ENCODE results near the gene MAB21L4. TPM values are rescaled to one million over a fixed set of nuclear protein-coding genes. Genes with fewer than 3 reads are reported as not detected.

MAB21L4 gene
- total RNA-seq, 1 experiment from 2014 or later = not detected

GRCh38 chr2:240898108-240898730 lies 2.3 kb upstream of the MAB21L4 start:
- DNase-seq (ENCODE audit: low read depth) = no peak

DNA sequence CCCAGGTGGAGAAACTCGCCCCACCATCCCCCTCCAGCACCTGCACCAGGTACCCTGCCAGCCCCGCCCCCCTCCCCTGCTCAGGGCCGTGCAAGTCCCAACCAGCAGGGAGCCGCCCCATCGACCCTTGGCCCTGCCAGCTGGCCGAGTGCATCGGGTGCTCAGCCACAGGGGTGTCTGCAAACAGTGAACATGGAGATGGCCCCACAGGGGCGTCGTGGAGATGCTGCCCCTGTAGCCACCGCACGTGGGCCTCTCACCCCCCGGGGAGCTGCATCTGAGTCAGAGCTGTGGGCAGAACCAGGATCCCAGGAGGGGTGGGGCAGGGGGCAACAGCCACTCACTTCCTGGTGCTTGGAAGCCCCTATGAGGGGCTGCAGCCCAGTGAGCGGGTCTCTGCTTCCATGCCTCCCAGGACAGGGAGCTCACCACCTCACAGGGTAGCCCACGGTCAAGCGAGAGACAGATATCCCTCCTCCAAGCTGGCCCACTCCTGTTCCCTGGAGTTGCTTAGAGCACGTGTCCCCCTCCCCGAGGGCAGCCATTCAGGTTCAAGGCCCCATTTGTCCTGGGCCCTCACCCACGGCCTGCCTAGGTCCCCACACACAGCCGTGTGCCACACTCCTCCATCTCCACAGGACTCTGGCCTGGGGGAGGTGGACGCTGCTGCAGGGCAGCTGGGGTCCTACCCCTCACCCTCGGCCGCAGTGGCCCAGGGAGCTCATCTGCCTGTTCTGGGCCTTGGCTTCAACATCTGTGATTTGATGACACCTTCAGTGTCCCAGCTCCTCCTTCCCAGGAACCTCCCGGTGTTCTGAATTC lies 1.1 kb upstream of the MAB21L4 start:
- no peak for DNase-seq (ENCODE audit: low read depth)

GRCh38 chr2:240896394-240896793 lies 438 bp upstream of the MAB21L4 start:
- DNase-seq (ENCODE audit: low read depth) = no peak

DNA sequence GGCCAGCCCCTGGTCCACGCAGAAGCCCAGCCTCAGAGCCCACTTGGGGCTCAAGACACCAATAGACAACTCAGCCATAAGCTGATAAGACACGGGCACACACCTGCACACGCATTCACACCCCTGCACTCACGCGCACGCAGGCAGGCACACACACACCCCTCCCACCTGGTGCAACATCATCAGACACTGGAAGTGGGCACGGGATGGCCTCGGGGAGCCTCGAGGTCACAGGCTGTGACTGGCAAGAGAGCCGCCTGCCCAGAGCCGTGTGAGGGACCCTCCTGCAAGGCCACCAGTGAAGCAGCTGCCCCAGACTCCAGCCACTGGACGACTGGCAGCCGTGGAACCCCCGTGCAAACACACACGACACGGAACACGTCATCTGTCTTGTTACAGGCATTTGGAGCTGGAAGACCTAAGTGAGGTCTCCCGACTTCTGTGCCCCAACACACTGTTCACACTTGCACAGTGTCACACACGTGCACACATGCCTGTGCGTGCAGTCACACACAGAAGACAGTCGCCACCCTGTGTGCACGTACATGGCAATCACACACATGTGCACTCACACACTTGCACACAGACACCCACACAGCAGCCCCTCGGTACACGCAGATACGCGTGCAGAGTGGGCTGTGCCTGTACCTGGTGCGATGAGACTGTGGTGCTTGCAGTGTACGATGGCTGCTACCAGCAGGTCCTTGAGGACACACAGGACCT lies 959 bp downstream of the MAB21L4 start:
- no peak for DNase-seq (ENCODE audit: low read depth)

- no peak for DNase-seq (ENCODE audit: low read depth)
These were observed 1.9 kb downstream of the MAB21L4 start for GRCh38 chr2:240894006-240894405.

- peak; percentile 53 for DNase-seq (ENCODE audit: low read depth)
These were observed 2.6 kb downstream of the MAB21L4 start for GRCh38 chr2:240893363-240893844.

- no peak for DNase-seq (ENCODE audit: low read depth)
These were observed 3.0 kb downstream of the MAB21L4 start for GRCh38 chr2:240892925-240893324.

DNA sequence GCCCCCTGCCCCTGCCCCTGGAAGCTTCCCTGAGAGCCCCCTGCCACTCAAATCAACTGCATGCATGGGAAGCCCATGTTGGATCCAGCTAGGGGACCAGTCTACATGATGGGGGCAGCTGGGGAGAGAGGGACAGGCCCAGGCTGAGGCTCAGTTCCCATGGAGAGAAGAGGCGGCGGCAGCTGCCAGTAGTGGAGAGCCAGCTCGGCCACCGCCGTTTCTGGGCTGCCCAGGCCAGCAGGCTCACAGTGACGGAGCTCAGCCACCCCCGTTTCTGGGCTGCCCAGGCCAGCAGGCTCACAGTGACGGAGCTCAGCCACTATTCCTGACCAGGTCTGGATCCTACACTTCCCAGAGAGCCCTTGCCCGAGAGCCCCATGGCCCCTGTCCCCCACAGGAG lies 3.6 kb downstream of the MAB21L4 start:
- DNase-seq (ENCODE audit: low read depth) = no peak

- no peak for DNase-seq (ENCODE audit: low read depth)
These were observed 4.2 kb downstream of the MAB21L4 start for GRCh38 chr2:240891492-240892340.

GRCh38 chr2:240890691-240891090 lies 5.3 kb downstream of the MAB21L4 start:
- DNase-seq (ENCODE audit: low read depth) = no peak

GRCh38 chr2:240889601-240890560 lies 6.1 kb downstream of the MAB21L4 start:
- DNase-seq (ENCODE audit: low read depth) = no peak

DNA sequence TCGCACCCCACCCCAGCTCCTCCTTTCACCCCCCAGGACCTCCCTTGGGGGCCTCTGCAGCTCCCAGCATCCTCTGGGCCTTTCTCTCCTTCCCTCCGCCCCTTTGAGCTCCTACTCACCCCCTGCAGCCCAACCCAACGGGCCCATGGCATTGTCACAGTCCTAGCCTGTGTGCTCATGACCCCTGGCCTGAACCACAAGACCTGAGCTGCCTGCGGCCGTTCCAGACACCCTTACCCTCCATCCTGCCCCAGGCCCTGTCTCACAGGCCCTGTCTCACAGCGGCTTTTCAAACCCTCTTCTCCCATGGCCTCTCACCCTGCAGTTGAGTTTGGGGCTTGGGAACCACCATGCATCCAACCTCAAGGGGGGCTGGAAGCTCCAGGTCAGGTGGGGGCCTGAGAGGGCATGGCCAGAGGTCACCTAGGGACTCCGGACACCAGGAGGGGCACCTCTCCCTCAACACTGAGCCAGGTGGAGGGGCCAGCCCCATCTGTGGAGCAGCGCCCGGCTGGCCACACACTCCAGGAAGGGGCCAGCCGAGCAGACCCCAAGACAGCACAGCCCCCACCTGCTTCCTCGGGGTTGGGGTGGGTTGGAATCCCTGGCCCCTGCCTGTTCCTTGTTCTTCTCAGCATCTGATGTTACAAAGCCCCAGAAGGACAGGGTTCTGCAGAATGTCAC lies 6.9 kb downstream of the MAB21L4 start:
- no peak for DNase-seq (ENCODE audit: low read depth)

GRCh38 chr2:240888130-240888889 lies 7.6 kb downstream of the MAB21L4 start:
- no peak for DNase-seq (ENCODE audit: low read depth)

GRCh38 chr2:240887631-240888030 lies 8.3 kb downstream of the MAB21L4 start:
- DNase-seq (ENCODE audit: low read depth) = no peak

- no peak for DNase-seq (ENCODE audit: low read depth)
These were observed 9.0 kb downstream of the MAB21L4 start for GRCh38 chr2:240886678-240887609.

DNA sequence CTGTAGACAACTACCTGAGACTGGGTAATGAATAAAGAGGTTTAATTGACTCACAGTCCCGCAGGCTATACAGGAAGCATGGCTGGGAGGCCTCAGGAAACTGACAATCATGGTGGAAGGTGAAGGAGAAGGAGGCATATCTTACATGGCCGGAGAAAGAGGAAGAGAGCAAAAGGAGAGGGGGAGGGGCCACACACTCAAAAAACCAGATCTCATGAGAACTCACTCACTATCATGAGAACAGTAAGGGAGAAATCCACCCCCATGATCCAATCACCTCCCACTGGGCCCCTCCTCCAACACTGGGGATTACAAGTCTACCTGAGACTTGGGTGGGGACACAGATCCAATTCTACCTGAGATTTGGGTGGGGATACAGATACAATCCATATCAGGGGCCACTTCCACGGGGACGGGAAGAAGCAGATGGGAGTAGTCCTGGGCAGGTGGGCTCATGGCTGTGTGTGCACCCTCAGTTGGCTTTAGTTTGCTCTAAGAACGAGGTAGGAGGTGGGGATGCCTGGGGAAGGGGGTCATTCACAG lies 9.9 kb downstream of the MAB21L4 start:
- no peak for DNase-seq (ENCODE audit: low read depth)

- DNase-seq (ENCODE audit: low read depth) = no peak
These were observed 10.4 kb downstream of the MAB21L4 start for GRCh38 chr2:240885566-240885965.
